Keratinocyte (primary cell): ENCODE results near the gene RNASE3. TPM values are rescaled to one million over a fixed set of nuclear protein-coding genes. Genes with fewer than 3 reads are reported as not detected.
"Not testable (repeated sequence)": the region's sequence is repeated elsewhere in the genome, so short reads cannot be mapped to it uniquely, and the experiment has no call there.

ENCODE experiments used
- DNase-seq: peaks from one replicate; pipeline ENCODE4 v3.0.0-alpha.2; 2011; ENCODE audit warnings: low read depth, missing footprints, low spot score
- FAIRE-seq: peaks from 2 replicates; lab custom pipeline; 2011; peaks lifted over from hg19 to GRCh38; lab: Jason Lieb, UNC
- H2AFZ ChIP-seq: 2 replicates; pipeline ENCODE4 v1.6.0; 2012; ENCODE audit warnings: low read length, control low read depth, inconsistent platforms; ENCODE audit not compliant: control insufficient read depth
- H3K27ac ChIP-seq: 2 replicates; pipeline ENCODE4 v1.5.1; 2011; ENCODE audit warnings: low read length; ENCODE audit not compliant: control insufficient read depth, insufficient read depth
- H3K27me3 ChIP-seq: 3 replicates; pipeline ENCODE4 v1.6.0; 2011; ENCODE audit warnings: low read length; ENCODE audit not compliant: control insufficient read depth, insufficient read depth; ENCODE audit errors: extremely low read depth
- H3K36me3 ChIP-seq, 2 experiments: 2 replicates in 1 of 2; 3 replicates in 1 of 2; pipeline ENCODE4 v1.5.1; 2011; ENCODE audit warnings: low read length in 2 of 2, mild to moderate bottlenecking in 1 of 2; ENCODE audit not compliant: control insufficient read depth in 2 of 2, insufficient read depth in 2 of 2; ENCODE audit errors: extremely low read depth in 1 of 2
- H3K4me1 ChIP-seq: 3 replicates; pipeline ENCODE4 v1.5.1; 2011; ENCODE audit warnings: low read length; ENCODE audit not compliant: control insufficient read depth, insufficient read depth; ENCODE audit errors: extremely low read depth
- H3K4me2 ChIP-seq: 3 replicates; pipeline ENCODE4 v1.6.0; 2011; ENCODE audit warnings: low read depth, low read length; ENCODE audit not compliant: control insufficient read depth, insufficient read depth; ENCODE audit errors: extremely low read depth
- H3K4me3 ChIP-seq, 3 experiments: fragments of 200-600 bp in 1 of 3; sonication (generic) in 1 of 3; 2 replicates in 2 of 3; 3 replicates in 1 of 3; pipeline ENCODE4 v1.5.1; 2011 to 2016; ENCODE audit warnings: low read length in 3 of 3, mild to moderate bottlenecking in 3 of 3, control low read depth in 2 of 3, inconsistent platforms in 1 of 3, low read depth in 1 of 3, mixed read lengths in 1 of 3, mixed run types in 1 of 3, moderate library complexity in 1 of 3; ENCODE audit not compliant: control insufficient read depth in 2 of 3, insufficient read depth in 2 of 3; ENCODE audit errors: extremely low read depth in 1 of 3
- H3K79me2 ChIP-seq: 2 replicates; pipeline ENCODE4 v1.6.0; 2012; ENCODE audit warnings: low read length; ENCODE audit not compliant: control insufficient read depth, insufficient read depth
- H3K9ac ChIP-seq: 3 replicates; pipeline ENCODE4 v1.6.0; 2011; ENCODE audit warnings: low read length; ENCODE audit not compliant: control insufficient read depth, insufficient read depth; ENCODE audit errors: extremely low read depth
- H3K9me1 ChIP-seq: 3 replicates; pipeline ENCODE4 v1.6.0; 2011; ENCODE audit warnings: low read length; ENCODE audit not compliant: control insufficient read depth, insufficient read depth; ENCODE audit errors: extremely low read depth
- H3K9me3 ChIP-seq: 2 replicates; pipeline ENCODE4 v1.5.1; 2012; ENCODE audit warnings: low read depth, low read length; ENCODE audit not compliant: control insufficient read depth
- H4K20me1 ChIP-seq: 3 replicates; pipeline ENCODE4 v1.6.0; 2011; ENCODE audit warnings: low read length; ENCODE audit not compliant: control insufficient read depth, insufficient read depth; ENCODE audit errors: extremely low read depth
- CTCF ChIP-seq, 3 experiments: IDR thresholded peaks in 1 of 3; conservative IDR thresholded peaks in 1 of 3; optimal IDR thresholded peaks in 1 of 3; 2 replicates in 2 of 3; 3 replicates in 1 of 3; pipeline versions ENCODE3 to v1.5.1; 2011; ENCODE audit warnings: low read length in 3 of 3, mild to moderate bottlenecking in 3 of 3, moderate library complexity in 2 of 3, control low read depth in 1 of 3, inconsistent platforms in 1 of 3; ENCODE audit not compliant: insufficient read depth in 2 of 3; ENCODE audit errors: extremely low read depth in 1 of 3
- EZH2 ChIP-seq: IDR thresholded peaks from one replicate; pipeline ENCODE4 v1.6.1; 2012; ENCODE audit warnings: inconsistent platforms, mild to moderate bottlenecking, low read length, moderate library complexity
- dilution Hi-C: fragments of 300-500 bp; cut with MboI; formaldehyde crosslinking; loops from one replicate; pipeline ENCODE4 v1.7.0; 2020; ENCODE audit warnings: low sequenced_read_pairs; ENCODE audit not compliant: extremely low pct_ligation_motif_present
- polyA plus RNA-seq, 5 experiments: library from polyadenylated mRNA; depleted of rRNA in 3 of 5; stranded (reverse) in 3 of 5; stranded (forward) in 1 of 5; unstranded in 1 of 5; fragments of >200 nt; gene quantifications; 1 replicate in 1 of 5; 2 replicates in 3 of 5; 3 replicates in 1 of 5; pipeline versions ENCODE4 v1.2.1 to v1.2.3, GENCODE V29; 2011 to 2012; ENCODE audit warnings: missing spikeins in 2 of 5, low read depth in 1 of 5, low replicate concordance in 1 of 5

The RNASE3 gene
- polyA plus RNA-seq, 1 donor (not counting 4 experiments of a cell fraction or from before 2014, with no cell fraction given) = not detected

- no peak for FAIRE-seq
- Histone ChIP-seq H2AFZ (no peak overlapping the region), H3K4me1 (no peaks in the 10 kb centered on the region), H4K20me1 (no peaks in the 10 kb centered on the region), H3K9ac (no peak overlapping the region), H3K9me1 (no peaks in the 10 kb centered on the region), H3K79me2 (no peaks in the 10 kb centered on the region), H3K4me2 (no peak overlapping the region), H3K9me3 (no peaks in the 10 kb centered on the region), H3K27ac (no peak overlapping the region), H3K4me3 (no peak overlapping the region), H3K36me3 (no peaks in the 10 kb centered on the region), H3K27me3 (no peaks in the 10 kb centered on the region)
- dilution Hi-C loops = no loop called here
- TF ChIP-seq CTCF (optimal IDR thresholded peaks at IDR 0.05 in 1 of 3, IDR thresholded peaks at IDR 0.05 in 1 of 3, conservative IDR thresholded peaks at IDR 0.05 in 1 of 3; ENCODE audit: extremely low read depth in 1 of 3, insufficient read depth in 2 of 3, low read length in 3 of 3) (no peak), EZH2 (no peak)
- DNase-seq = no peak
These were observed 12.5 kb upstream of the RNASE3 start for GRCh38 chr14:20878695-20879094.

GRCh38 chr14:20881229-20881628 is 10.0 kb upstream of the RNASE3 start:
- H3K9ac ChIP-seq, H4K20me1 ChIP-seq, H3K27me3 ChIP-seq, H3K4me1 ChIP-seq, dilution Hi-C loops, H3K36me3 ChIP-seq, H3K9me1 ChIP-seq, H3K79me2 ChIP-seq, H2AFZ ChIP-seq, H3K27ac ChIP-seq, H3K4me3 ChIP-seq, FAIRE-seq, H3K4me2 ChIP-seq, DNase-seq, H3K9me3 ChIP-seq: not testable (repeated sequence)

GRCh38 chr14:20882787-20883186 is 8.4 kb upstream of the RNASE3 start:
- H4K20me1 ChIP-seq, FAIRE-seq, DNase-seq, H3K4me1 ChIP-seq, H3K4me2 ChIP-seq, H3K9ac ChIP-seq, H3K36me3 ChIP-seq, H3K4me3 ChIP-seq, H3K9me1 ChIP-seq, H3K27ac ChIP-seq, H2AFZ ChIP-seq, H3K27me3 ChIP-seq, H3K79me2 ChIP-seq, dilution Hi-C loops, H3K9me3 ChIP-seq: not testable (repeated sequence)

GRCh38 chr14:20888411-20888810 is 2.8 kb upstream of the RNASE3 start:
- H4K20me1 ChIP-seq, H3K9me1 ChIP-seq, DNase-seq, H2AFZ ChIP-seq, H3K4me3 ChIP-seq, H3K9me3 ChIP-seq, H3K4me2 ChIP-seq, FAIRE-seq, H3K27ac ChIP-seq, H3K27me3 ChIP-seq, dilution Hi-C loops, H3K36me3 ChIP-seq, H3K79me2 ChIP-seq, H3K4me1 ChIP-seq, H3K9ac ChIP-seq: not testable (repeated sequence)
